GM12892 (cell line): ENCODE results near the gene RAPGEF1.

Experiments
- POLR2A ChIP-seq: IDR thresholded peaks from 2 replicates; pipeline ENCODE4 v1.6.1; 2011; ENCODE audit warnings: low read depth, low read length, control low read depth
- POLR2AphosphoS5 ChIP-seq: IDR thresholded peaks from 2 replicates; pipeline ENCODE4 v1.6.1; 2011; ENCODE audit warnings: low read depth, low read length, control low read depth

- TF ChIP-seq POLR2A (peak; percentile 17; the same call in 1 of the 2 replicates), POLR2AphosphoS5 (no peak; the same call in 1 of the 2 replicates)
Observed at GRCh38 chr9:131593091-131593820, 146.6 kb downstream of the RAPGEF1 start.
